ENCODE data around the gene EIF2A. TPM values are rescaled to one million over a fixed set of nuclear protein-coding genes. Genes with fewer than 3 reads are reported as not detected.

Gene EIF2A
- total RNA-seq, 1 experiment from 2014 or later, result 74.1 TPM

DNA sequence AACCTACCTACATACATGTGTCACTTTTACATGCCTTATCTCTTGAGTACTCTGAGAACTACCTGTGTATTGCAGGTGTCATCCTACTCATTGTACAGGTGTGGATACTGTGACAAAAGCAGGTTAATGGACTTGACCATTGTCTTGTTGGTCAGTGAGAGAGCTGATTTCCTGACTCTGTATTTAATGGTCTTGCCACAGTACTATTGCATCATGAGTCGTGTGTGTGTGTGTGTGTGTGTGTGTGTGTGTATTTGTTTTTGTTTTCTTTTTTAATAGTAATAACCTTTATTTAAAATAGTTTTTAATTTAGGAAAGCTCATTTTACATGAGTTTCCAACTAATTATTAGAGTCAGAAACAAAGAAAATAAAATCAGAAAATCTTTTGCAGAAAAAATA lies 64.2 kb downstream of the EIF2A start:
- Mint-ChIP-seq H3K27me3 (ENCODE audit: low read depth) (no peaks in the 10 kb centered on the region), H3K9me3 (peaks cover 4 to 10% of the 10 kb centered on the region in 2 experiments), H3K36me3 (ENCODE audit: insufficient read depth in 1 of 3, low read depth in 3 of 3) (peaks cover 33 to 49% (median 41%) of the 10 kb centered on the region in 3 experiments), H3K4me1 (peaks cover 20 to 32% of the 10 kb centered on the region in 2 experiments), H3K27ac (no peak overlapping the region), H3K4me3 (no peak overlapping the region)
- Histone ChIP-seq H3T11ph (ENCODE audit: low read length) (no peak overlapping the region), H3K27me3 (ENCODE audit: insufficient read depth, low read length) (no peaks in the 10 kb centered on the region), H4K5ac (ENCODE audit: insufficient read length, low read depth, low read length) (no peak overlapping the region), H2AK5ac (ENCODE audit: insufficient read length, low read length) (no peak overlapping the region), H2BK20ac (ENCODE audit: low read depth, low read length, poor library complexity, severe bottlenecking) (no peak overlapping the region), H3K4me2 (ENCODE audit: insufficient read depth, insufficient read length, low read length) (no peak overlapping the region), H2BK12ac (ENCODE audit: insufficient read length, low read depth, low read length) (no peak overlapping the region), H3K9me3 (ENCODE audit: control insufficient read depth, low read depth, low read length) (no peaks in the 10 kb centered on the region), H3K23me2 (ENCODE audit: insufficient read length, low read depth, low read length, poor library complexity, severe bottlenecking) (no peaks in the 10 kb centered on the region), H2BK15ac (ENCODE audit: low read depth, low read length) (no peak overlapping the region), H3K4me1 (ENCODE audit: insufficient read depth, low read length) (peaks cover 5% of the 10 kb centered on the region; the same call in 1 of the 2 replicates), H3K79me2 (ENCODE audit: insufficient read depth, low read length) (peaks cover 27% of the 10 kb centered on the region), H3K56ac (ENCODE audit: insufficient read length, low read depth, low read length) (no peak overlapping the region), H3K23ac (ENCODE audit: insufficient read length, low read depth, low read length) (no peak overlapping the region), H3K18ac (ENCODE audit: insufficient read length, low read depth, low read length) (no peak overlapping the region), H4K8ac (replicated peaks; ENCODE audit: insufficient read length, low read depth, low read length) (no peak overlapping the region), H3K9ac (ENCODE audit: extremely low read depth, insufficient read length, low read length) (no peak overlapping the region), H4K91ac (ENCODE audit: insufficient read length, low read depth, low read length) (no peak overlapping the region), H3K4ac (ENCODE audit: low read depth, low read length) (no peak overlapping the region), H3K27ac (ENCODE audit: insufficient read length, low read depth, low read length) (no peak overlapping the region), H4K20me1 (ENCODE audit: control insufficient read depth, insufficient read depth, insufficient read length) (no peaks in the 10 kb centered on the region), H3K79me1 (ENCODE audit: insufficient read depth, low read depth, low read length, poor library complexity, severe bottlenecking) (peaks cover 2% of the 10 kb centered on the region), H3K14ac (ENCODE audit: insufficient read depth, low read length) (no peak overlapping the region), H2AFZ (ENCODE audit: low read length) (no peak overlapping the region), H2BK5ac (ENCODE audit: insufficient read length, low read length) (no peak overlapping the region), H2BK120ac (ENCODE audit: low read depth, low read length, poor library complexity, severe bottlenecking) (no peak overlapping the region)
- no peak for DNase-seq
- WGBS (ENCODE audit: extremely low coverage, insufficient read length, low lambda C conversion rate), result no CpG with 5 or more reads among the region's 1 CpG
- TF ChIP-seq, protein P1, sequence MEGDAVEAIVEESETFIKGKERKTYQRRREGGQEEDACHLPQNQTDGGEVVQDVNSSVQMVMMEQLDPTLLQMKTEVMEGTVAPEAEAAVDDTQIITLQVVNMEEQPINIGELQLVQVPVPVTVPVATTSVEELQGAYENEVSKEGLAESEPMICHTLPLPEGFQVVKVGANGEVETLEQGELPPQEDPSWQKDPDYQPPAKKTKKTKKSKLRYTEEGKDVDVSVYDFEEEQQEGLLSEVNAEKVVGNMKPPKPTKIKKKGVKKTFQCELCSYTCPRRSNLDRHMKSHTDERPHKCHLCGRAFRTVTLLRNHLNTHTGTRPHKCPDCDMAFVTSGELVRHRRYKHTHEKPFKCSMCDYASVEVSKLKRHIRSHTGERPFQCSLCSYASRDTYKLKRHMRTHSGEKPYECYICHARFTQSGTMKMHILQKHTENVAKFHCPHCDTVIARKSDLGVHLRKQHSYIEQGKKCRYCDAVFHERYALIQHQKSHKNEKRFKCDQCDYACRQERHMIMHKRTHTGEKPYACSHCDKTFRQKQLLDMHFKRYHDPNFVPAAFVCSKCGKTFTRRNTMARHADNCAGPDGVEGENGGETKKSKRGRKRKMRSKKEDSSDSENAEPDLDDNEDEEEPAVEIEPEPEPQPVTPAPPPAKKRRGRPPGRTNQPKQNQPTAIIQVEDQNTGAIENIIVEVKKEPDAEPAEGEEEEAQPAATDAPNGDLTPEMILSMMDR (conservative IDR thresholded peaks at IDR 0.05), result no peak

All from H9 (cell line).